CD4-positive, alpha-beta T cell treated with Interleukin-1 beta for 1 hour (primary cell): ENCODE results near the gene HNRNPAB.
"Not testable (repeated sequence)": the region's sequence is repeated elsewhere in the genome, so short reads cannot be mapped to it uniquely, and the experiment has no call there.

ENCODE experiments used
- DNase-seq, 2 donors: peaks; one replicate each; pipeline ENCODE4 v3.0.0-alpha.2; 2020 to 2022

HNRNPAB gene

GRCh38 chr5:178198151-178198550, 6.2 kb upstream of the HNRNPAB start:
- DNase-seq: not testable (repeated sequence)

- DNase-seq: no peak
Measured at GRCh38 chr5:178198706-178199105, 5.6 kb upstream of the HNRNPAB start.

- no peak for DNase-seq
Measured at GRCh38 chr5:178199581-178200434, 4.5 kb upstream of the HNRNPAB start.

GRCh38 chr5:178201221-178201926, 3.0 kb upstream of the HNRNPAB start:
- no peak for DNase-seq

GRCh38 chr5:178201927-178202235, 2.5 kb upstream of the HNRNPAB start:
- no peak for DNase-seq

GRCh38 chr5:178202541-178202940, 1.8 kb upstream of the HNRNPAB start:
- DNase-seq: no peak

- no peak for DNase-seq
Measured at GRCh38 chr5:178203670-178204181, 607 bp upstream of the HNRNPAB start.

- peak; percentile 68 to 71 for DNase-seq
Measured at GRCh38 chr5:178204935-178205748, 809 bp downstream of the HNRNPAB start.

- no peak for DNase-seq
Measured at GRCh38 chr5:178205749-178206047, 1.4 kb downstream of the HNRNPAB start.

- DNase-seq: peak in 1 of 2 donors; percentile 34
Measured at GRCh38 chr5:178206166-178207101, 2.1 kb downstream of the HNRNPAB start.

- no peak for DNase-seq
Measured at GRCh38 chr5:178207183-178207916, 3.0 kb downstream of the HNRNPAB start.

- DNase-seq: no peak
Measured at GRCh38 chr5:178207917-178208280, 3.6 kb downstream of the HNRNPAB start.

- no peak for DNase-seq
Measured at GRCh38 chr5:178208540-178209227, 4.4 kb downstream of the HNRNPAB start.

GRCh38 chr5:178209334-178210072, 5.2 kb downstream of the HNRNPAB start:
- no peak for DNase-seq

- DNase-seq: no peak
Measured at GRCh38 chr5:178210073-178210535, 5.8 kb downstream of the HNRNPAB start.

GRCh38 chr5:178210686-178211085, 6.4 kb downstream of the HNRNPAB start:
- DNase-seq: no peak

- no peak for DNase-seq
Measured at GRCh38 chr5:178211095-178212048, 7.0 kb downstream of the HNRNPAB start.

GRCh38 chr5:178212241-178213002, 8.1 kb downstream of the HNRNPAB start:
- no peak for DNase-seq
